ENCODE results near the gene GPR142. TPM values are rescaled to one million over a fixed set of nuclear protein-coding genes. Genes with fewer than 3 reads are reported as not detected.
"Not testable (repeated sequence)": the region's sequence is repeated elsewhere in the genome, so short reads cannot be mapped to it uniquely, and the experiment has no call there.

GPR142 gene
- total and polyA plus RNA-seq, 2 donors from 2014 or later = not detected

- TF ChIP-seq CTCF (IDR thresholded peaks at IDR 0.05; ENCODE audit: borderline replicate concordance, extremely low read depth, insufficient read depth) = no peak
- Histone ChIP-seq H3K36me3 (ENCODE audit: control insufficient read depth in 2 of 3, insufficient read depth in 3 of 3, low read length in 3 of 3) (no peaks in the 10 kb centered on the region), H3K27ac (ENCODE audit: low read depth in 2 of 2, low read length in 2 of 2) (no peak overlapping the region), H3K9me3 (ENCODE audit: control insufficient read depth in 2 of 3, insufficient read depth in 1 of 3, low read length in 3 of 3) (no peaks in the 10 kb centered on the region), H3K9ac (ENCODE audit: low read length in 3 of 3) (no peak overlapping the region), H3K4me3 (ENCODE audit: low read length in 3 of 3) (no peak overlapping the region), H3K27me3 (ENCODE audit: control insufficient read depth, insufficient read depth, low read length) (no peaks in the 10 kb centered on the region), H3K4me1 (ENCODE audit: control insufficient read depth in 2 of 3, insufficient read depth in 2 of 3, low read depth in 1 of 3, low read length in 3 of 3) (no peaks in the 10 kb centered on the region)
- no peak for DNase-seq
- intact Hi-C loops (cut with DNase I) = no loop called here
- no peak for FAIRE-seq
Observed at GRCh38 chr17:74404789-74405188, 37.5 kb downstream of the GPR142 start.

DNA sequence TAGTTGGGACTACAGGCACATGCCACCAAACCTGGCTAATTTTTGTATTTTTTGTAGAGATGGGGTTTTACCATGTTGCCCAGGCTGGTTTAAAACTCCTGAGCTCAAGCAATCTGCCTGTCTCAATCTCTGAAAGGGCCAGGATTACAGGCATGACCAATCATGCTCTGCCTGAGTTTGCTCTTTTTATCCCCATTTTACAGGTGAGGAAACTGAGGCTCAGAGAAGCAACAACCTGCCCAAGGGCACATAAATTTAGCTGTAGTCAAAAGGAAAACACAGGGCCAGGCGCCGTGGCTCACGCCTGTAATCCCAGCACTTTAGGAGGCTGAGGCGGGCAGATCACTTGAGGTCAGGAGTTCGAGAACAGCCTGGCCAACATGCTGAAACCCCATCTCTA is 38.0 kb downstream of the GPR142 start:
- intact Hi-C loops (cut with DNase I); H3K27me3 ChIP-seq (ENCODE audit: control insufficient read depth, insufficient read depth, low read length); H3K4me1 ChIP-seq (ENCODE audit: control insufficient read depth in 2 of 3, insufficient read depth in 2 of 3, low read depth in 1 of 3, low read length in 3 of 3); FAIRE-seq; DNase-seq; H3K9ac ChIP-seq (ENCODE audit: low read length in 3 of 3); H3K27ac ChIP-seq (ENCODE audit: low read depth in 2 of 2, low read length in 2 of 2); H3K9me3 ChIP-seq (ENCODE audit: control insufficient read depth in 2 of 3, insufficient read depth in 1 of 3, low read length in 3 of 3); H3K4me3 ChIP-seq (ENCODE audit: low read length in 3 of 3); H3K36me3 ChIP-seq (ENCODE audit: control insufficient read depth in 2 of 3, insufficient read depth in 3 of 3, low read length in 3 of 3): not testable (repeated sequence)

DNA sequence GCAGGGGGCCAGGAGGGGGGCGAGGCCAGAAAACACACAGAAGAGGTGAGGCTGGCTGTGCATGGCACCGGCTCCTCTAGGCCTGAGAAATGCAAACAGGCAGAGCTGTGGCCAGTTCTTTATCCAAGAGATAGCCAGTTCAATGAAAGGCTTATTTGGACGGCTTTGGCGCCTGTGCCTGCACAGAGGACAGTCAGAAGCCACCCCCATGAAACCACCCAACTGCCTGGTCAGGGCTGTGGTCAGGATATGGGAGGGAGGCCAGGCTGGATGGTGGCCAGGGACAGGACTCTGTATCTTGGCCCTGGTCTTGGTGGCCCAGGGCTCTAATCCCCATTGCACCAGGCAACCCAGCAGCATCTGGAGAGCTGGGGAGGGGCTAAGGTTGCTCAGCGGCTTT is 40.1 kb downstream of the GPR142 start:
- Histone ChIP-seq H3K27me3 (ENCODE audit: control insufficient read depth, insufficient read depth, low read length) (no peaks in the 10 kb centered on the region), H3K9me3 (ENCODE audit: control insufficient read depth in 2 of 3, insufficient read depth in 1 of 3, low read length in 3 of 3) (no peaks in the 10 kb centered on the region), H3K9ac (ENCODE audit: low read length in 3 of 3) (no peak overlapping the region), H3K4me3 (ENCODE audit: low read length in 3 of 3) (no peak overlapping the region), H3K27ac (ENCODE audit: low read depth in 2 of 2, low read length in 2 of 2) (no peak overlapping the region), H3K4me1 (ENCODE audit: control insufficient read depth in 2 of 3, insufficient read depth in 2 of 3, low read depth in 1 of 3, low read length in 3 of 3) (no peaks in the 10 kb centered on the region), H3K36me3 (ENCODE audit: control insufficient read depth in 2 of 3, insufficient read depth in 3 of 3, low read length in 3 of 3) (no peaks in the 10 kb centered on the region)
- no peak for TF ChIP-seq CTCF (IDR thresholded peaks at IDR 0.05; ENCODE audit: borderline replicate concordance, extremely low read depth, insufficient read depth)
- FAIRE-seq = no peak
- no peak for DNase-seq
- intact Hi-C loops (cut with DNase I) = no loop called here

DNA sequence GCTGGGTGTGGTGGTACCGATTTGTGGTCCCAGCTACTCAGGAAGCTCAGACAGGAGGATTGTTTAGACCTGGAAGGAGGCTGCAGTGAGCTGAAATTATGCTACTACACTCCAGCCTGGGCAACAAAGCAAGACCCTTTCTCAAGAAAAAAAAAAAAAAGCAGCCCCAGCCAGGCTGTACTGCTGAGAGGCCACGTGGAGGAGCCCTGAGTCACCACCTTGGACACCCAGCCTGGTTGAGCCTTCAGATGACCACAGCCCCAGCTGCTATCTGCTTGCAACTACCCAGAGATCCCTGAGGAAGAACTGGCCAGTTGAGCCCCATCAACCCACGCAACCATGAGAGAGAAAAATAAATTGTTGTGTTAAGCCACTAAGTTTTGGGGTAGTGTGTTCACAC is 41.0 kb downstream of the GPR142 start:
- H3K4me3 ChIP-seq (ENCODE audit: low read length in 3 of 3) = no peak overlapping the region
- intact Hi-C loops (cut with DNase I) = no loop called here
- FAIRE-seq (no peak), DNase-seq (no peak)
- no peaks in the 10 kb centered on the region for H3K36me3 ChIP-seq (ENCODE audit: control insufficient read depth in 2 of 3, insufficient read depth in 3 of 3, low read length in 3 of 3)
- H3K9ac ChIP-seq (ENCODE audit: low read length in 3 of 3) = no peak overlapping the region
- peak; percentile 6 for TF ChIP-seq CTCF (IDR thresholded peaks at IDR 0.05; ENCODE audit: borderline replicate concordance, extremely low read depth, insufficient read depth)
- no peaks in the 10 kb centered on the region for H3K27me3 ChIP-seq (ENCODE audit: control insufficient read depth, insufficient read depth, low read length)
- no peaks in the 10 kb centered on the region for H3K9me3 ChIP-seq (ENCODE audit: control insufficient read depth in 2 of 3, insufficient read depth in 1 of 3, low read length in 3 of 3)
- no peak overlapping the region for H3K27ac ChIP-seq (ENCODE audit: low read depth in 2 of 2, low read length in 2 of 2)
- H3K4me1 ChIP-seq (ENCODE audit: control insufficient read depth in 2 of 3, insufficient read depth in 2 of 3, low read depth in 1 of 3, low read length in 3 of 3) = no peaks in the 10 kb centered on the region

Data from kidney (tissue), 14 donors.